Activated CD8-positive, alpha-beta memory T cell treated with anti-CD3 and anti-CD28 coated beads, Interleukin-2, amount 50 U/mL, for 48 hours (primary cell): ENCODE measurements around the gene GLG1.

Experiments used
- DNase-seq: peaks from one replicate; pipeline ENCODE4 v3.0.0-alpha.2; 2020

GLG1 gene

GRCh38 chr16:74608381-74608780 is 1.5 kb upstream of the GLG1 start:
- DNase-seq = no peak

DNA sequence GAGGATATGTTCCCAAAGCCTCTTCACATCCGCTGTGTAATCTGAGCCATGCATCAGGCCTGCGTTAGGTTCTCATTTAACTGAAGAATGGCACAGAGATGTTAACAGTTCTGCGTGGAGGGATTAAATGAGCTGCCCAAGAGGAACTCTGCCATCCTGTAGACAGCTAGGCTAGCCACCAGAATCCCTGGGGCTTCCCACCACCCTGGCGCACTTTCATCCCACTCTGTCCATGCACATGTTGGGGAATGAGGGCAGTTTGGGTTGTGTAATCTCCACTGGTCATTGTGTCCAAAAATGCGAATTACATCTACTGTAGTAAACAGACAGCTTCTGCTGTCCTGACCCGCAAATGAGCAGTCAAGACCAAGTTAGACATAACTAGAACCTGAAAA is 1.0 kb upstream of the GLG1 start:
- DNase-seq = no peak

DNA sequence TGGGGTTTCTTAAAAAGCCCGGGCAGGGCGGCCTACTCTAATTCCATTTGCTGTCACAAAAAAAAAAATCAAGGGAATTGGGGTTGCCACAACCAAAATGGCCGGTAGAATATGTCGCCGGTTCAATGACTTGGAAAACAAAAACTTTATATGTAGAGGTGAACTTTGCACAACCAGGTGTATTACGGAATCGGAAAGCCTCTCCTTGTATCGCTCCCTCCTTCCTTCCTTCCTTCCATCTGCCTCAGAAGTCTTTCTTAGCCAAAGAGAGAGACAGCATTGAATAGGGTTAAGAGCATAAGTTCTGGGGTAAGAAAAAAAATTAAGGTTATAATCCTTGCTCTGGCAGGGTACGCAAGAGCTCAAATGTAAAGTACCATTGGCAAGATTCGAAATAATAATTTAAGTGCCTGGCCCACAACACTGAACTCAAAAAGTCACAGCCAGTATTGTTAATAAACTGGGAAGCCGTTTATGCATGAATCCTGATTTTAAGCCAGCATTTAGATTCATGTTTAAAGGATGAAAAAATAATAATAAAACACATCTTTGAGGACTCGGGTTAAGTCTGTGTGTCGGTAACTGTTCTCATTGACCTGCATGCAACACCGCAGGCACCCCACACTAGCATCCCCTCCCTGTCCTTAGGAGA is 522 bp upstream of the GLG1 start:
- no peak for DNase-seq

GRCh38 chr16:74605746-74606520 is 981 bp downstream of the GLG1 start:
- no peak for DNase-seq

- no peak for DNase-seq
Measured at GRCh38 chr16:74605332-74605731, 1.6 kb downstream of the GLG1 start.

- no peak for DNase-seq
Measured at GRCh38 chr16:74603848-74604247, 3.1 kb downstream of the GLG1 start.

- peak; percentile 70 for DNase-seq
Measured at GRCh38 chr16:74601126-74601871, 5.6 kb downstream of the GLG1 start.

DNA sequence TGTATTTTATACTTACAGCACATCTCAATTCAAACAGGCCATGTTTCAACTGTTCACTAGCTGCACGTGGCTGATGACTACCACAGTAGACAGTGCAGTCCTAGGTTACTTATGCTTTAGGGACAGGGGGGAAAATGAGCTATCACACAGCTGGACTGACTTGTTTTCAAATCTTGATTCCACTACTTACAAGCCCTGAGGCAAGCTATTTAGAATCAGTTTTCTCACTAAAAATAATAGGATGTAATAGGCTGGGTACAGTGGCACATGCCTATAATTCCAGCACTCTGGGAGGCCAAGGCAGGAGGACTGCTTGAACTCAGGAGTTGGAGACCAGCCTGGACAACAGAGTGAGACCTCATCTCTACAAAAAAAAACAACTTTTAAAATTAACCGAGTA is 10.3 kb downstream of the GLG1 start:
- no peak for DNase-seq

DNA sequence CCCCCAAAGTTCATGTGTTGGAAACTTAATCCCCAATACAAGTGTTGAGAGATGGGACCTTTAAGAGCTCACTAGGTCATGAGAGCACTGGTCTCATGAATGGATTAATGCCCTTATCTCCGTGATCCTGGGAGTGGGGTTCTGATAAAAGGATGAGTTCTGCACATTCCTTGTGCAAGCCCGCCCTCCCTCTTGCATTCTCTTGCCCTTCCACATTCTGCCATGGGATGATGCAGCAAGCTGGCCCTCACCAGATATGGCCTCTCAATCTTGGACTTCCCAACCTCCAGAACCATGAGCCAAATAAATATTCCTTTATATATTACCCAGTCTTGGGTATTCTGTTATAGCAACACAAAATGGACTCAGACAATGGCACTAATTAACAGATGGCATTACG is 14.1 kb downstream of the GLG1 start:
- DNase-seq = no peak

DNA sequence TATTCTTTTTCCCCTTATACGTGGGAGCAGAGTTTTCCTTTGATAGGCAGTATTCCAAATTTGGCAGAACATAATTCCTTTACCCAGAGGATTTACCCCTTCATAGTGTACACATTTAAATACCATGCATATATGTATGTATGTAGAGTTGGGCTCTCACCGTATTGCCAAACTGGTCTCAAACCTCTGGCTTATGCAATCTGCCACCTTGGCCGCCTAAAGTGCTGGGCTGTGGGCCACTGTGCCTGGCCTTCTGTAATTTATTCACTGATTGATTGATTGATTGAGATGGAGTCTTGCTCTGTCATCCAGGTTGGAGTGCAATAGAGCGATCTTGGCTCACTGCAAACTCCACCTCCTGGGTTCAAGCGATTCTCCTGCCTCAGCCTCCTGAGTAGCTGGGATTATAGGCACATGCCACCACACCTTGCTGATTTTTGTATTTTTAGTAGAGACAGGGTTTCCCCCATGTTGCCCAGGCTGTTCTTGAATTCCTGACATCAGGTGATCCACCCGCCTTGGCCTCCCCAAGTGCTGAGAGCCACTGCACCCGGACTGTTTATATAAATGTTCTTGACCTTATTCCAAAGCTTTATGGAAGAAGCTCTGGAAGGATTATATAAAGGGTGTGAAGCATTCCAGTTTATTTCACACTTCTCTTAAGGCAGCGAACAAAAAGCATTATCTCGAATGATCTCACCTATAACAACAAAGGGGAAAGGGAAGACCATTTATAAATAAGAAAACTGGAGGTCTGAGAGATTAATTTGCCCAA is 14.9 kb downstream of the GLG1 start:
- DNase-seq = no peak

GRCh38 chr16:74586948-74587347 is 20.0 kb downstream of the GLG1 start:
- no peak for DNase-seq

GRCh38 chr16:74585846-74586443 is 21.0 kb downstream of the GLG1 start:
- DNase-seq = no peak

GRCh38 chr16:74583926-74584666 is 22.8 kb downstream of the GLG1 start:
- DNase-seq = no peak

DNA sequence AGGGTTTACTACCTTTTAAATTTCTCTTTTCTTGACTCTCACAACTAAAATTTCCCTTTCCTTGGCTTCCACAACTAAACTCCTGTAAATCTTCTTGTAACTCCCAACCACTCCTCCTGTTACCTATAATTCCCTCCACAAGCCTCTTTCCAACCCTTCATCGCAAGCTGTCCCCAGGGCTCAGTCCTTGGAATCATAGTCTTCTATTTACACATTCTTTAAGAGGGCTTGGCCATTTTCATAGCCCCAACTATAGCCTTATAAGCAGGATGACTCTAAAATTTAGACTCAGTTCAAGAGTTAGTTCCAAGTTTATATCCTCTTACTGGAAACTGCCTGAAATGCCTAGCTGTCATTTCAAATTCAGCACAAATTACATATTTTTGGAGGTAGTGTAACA is 23.9 kb downstream of the GLG1 start:
- DNase-seq = no peak

DNA sequence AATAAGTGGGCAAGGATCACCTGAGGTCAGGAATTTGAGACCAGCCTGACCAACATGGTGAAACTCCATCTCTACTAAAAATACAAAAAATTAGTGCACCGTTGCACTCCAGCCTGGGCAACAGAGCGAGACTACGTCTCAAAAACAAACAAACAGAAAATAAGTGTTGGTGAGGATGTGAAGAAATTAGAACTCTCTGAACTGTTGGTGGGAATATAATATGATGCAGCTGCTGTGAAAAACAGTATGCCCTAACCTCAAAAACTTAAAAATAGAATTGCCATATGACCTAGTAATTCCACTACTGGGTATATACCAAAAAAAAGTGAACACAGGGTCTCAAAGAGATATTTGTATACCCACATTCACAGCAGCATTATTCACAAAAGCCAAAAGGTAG is 26.1 kb downstream of the GLG1 start:
- no peak for DNase-seq

- no peak for DNase-seq
Measured at GRCh38 chr16:74578838-74579237, 28.1 kb downstream of the GLG1 start.

DNA sequence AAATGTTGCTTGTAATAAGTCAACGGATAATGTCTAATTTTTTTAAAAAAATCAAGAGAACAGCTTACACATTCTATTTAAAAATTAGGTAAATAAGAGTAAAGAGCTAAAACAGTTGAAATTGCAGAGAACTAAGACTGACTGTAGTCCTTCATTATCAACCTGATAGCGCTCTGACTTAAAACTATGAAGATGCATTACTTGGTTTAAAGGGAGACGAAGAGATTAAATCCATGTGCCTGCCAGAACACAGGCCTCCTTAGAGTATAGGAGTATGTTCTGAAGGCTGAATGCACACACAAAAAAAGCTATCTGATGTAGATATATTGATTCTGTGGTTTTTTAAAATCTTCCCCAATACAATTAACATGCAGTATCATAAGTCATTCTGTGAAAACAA is 28.5 kb downstream of the GLG1 start:
- DNase-seq = no peak

DNA sequence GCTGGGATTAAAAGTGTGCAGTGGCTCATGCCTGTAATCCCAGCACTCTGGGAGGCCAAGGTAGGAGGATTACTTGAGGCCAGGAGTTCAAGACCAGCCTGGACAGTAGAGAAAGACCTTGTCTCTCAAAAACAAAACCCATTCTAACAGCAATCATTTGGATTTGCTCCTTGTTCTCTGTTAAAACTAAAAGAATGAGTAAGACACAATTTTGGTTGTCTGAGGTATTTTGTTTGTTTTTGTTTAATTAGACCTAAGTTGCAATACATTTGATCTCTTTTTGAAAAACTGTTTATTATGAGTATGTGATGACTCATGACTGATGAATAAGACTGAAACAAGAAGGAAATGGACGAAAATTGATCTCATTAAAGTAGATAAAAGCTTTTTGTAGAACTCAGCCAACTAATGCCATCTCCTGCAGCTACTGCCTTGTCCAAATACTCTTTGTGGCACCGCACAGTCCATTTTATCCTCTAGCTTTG is 29.0 kb downstream of the GLG1 start:
- no peak for DNase-seq

DNA sequence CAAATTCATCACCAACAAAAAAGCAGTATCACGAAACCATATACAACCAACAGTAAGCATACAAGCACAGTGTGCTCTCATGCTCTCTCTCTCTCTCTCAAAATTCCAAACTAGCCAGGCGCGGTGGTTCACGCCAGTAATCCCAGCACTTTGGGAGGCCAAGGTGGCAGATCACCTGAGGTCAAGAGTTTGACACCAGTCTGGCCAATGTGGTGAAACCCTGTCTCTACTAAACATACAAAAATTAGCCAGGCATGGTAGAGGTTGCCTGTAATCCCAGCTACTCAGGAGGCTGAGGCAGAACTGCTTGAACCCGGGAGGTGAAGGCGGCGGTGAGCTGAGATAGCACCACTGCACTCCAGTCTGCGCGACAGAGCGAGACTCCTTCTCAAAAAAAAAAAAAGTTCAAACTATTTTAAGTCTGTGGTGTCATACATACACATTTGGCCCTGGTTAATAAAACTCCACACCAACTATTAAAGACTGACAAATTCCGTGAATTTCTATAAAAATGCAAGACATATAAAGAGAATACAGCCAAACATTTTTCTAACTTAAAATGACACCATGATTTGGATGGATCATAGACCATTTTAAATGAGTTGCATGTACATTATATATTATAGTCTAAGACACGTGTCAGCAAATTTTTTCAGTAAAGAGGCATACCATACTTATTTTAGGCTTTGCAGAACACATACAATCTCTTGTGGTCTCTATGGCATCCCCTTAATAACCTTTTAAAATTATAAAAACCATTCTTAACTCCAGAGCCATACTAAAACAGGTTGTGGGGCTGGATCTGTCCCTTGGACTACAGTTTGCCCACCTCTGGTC is 30.9 kb downstream of the GLG1 start:
- DNase-seq = no peak

DNA sequence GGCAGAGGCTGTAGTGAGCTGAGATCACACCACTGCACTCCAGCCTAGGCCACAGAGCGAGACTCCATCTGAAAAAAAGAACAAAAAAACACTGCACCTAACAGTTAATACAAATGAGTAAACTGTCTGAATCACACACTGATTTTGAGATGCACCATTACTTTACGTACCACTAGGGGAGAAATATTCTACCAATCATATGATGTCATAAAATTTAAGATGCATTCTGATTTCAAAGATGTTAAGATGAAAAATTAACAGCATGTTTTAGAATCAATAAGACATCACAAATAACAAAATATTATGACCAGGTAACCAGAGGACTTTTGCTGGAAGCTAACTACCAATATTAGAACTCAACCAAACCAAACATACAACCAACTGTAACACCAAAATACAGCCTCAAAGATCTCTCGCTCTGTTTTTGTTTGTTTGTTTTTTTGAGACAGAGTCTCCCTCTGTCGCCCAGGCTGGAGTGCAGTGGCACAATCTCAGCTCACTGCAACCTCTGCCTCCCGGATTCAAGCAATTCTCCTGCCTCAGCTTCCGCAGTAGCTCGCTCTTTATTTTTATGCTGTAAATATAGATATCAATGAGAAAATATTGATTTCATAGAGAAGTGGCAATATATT is 31.6 kb downstream of the GLG1 start:
- no peak for DNase-seq
